HG03064 (cell line): ENCODE data around the gene ZNF467.

ENCODE experiments used
- ATAC-seq: cut with Tn5 transposase; IDR thresholded peaks from one replicate; pipeline ENCODE4 v1.9.1; 2021; ENCODE audit warnings: low read depth; ENCODE audit not compliant: unreplicated experiment

ZNF467 gene

GRCh38 chr7:149773446-149774236 is at the start of gene ZNF467:
Gene ZNF467 (minus strand): TSS chr7:149773588. CDS start chr7:149771032, 2,556 bp downstream.
- ATAC-seq, result no peak

- no peak for ATAC-seq
Measured at GRCh38 chr7:149822353-149822943, 49.1 kb upstream of the ZNF467 start.

- ATAC-seq, result no peak
Measured at GRCh38 chr7:149821191-149822148, 48.1 kb upstream of the ZNF467 start.

- no peak for ATAC-seq
Measured at GRCh38 chr7:149820622-149821190, 47.3 kb upstream of the ZNF467 start.

GRCh38 chr7:149819961-149820340 is 46.6 kb upstream of the ZNF467 start:
- no peak for ATAC-seq

- ATAC-seq, result no peak
Measured at GRCh38 chr7:149819141-149819960, 46.0 kb upstream of the ZNF467 start.

GRCh38 chr7:149818536-149818840 is 45.1 kb upstream of the ZNF467 start:
- no peak for ATAC-seq

GRCh38 chr7:149817836-149818535 is 44.6 kb upstream of the ZNF467 start:
- no peak for ATAC-seq

- no peak for ATAC-seq
Measured at GRCh38 chr7:149817301-149817771, 43.9 kb upstream of the ZNF467 start.

- no peak for ATAC-seq
Measured at GRCh38 chr7:149816794-149817193, 43.4 kb upstream of the ZNF467 start.

- ATAC-seq, result no peak
Measured at GRCh38 chr7:149816267-149816751, 42.9 kb upstream of the ZNF467 start.

- ATAC-seq, result no peak
Measured at GRCh38 chr7:149815661-149816266, 42.4 kb upstream of the ZNF467 start.

- ATAC-seq, result no peak
Measured at GRCh38 chr7:149815121-149815520, 41.7 kb upstream of the ZNF467 start.

GRCh38 chr7:149814494-149814893 is 41.1 kb upstream of the ZNF467 start:
- ATAC-seq, result no peak

GRCh38 chr7:149813254-149814035 is 40.1 kb upstream of the ZNF467 start:
- no peak for ATAC-seq

GRCh38 chr7:149811831-149812490 is 38.6 kb upstream of the ZNF467 start:
- no peak for ATAC-seq

- ATAC-seq, result no peak
Measured at GRCh38 chr7:149811221-149811620, 37.8 kb upstream of the ZNF467 start.
